ENCODE data around the gene PSME2. TPM values are rescaled to one million over a fixed set of nuclear protein-coding genes. Genes with fewer than 3 reads are reported as not detected.

The PSME2 gene
- total and polyA plus RNA-seq, 2 donors (not counting 3 experiments of a cell fraction or from before 2014, with no cell fraction given), result 66.5 to 126 TPM

- H3K36me3 ChIP-seq (ENCODE audit: control insufficient read depth in 2 of 2, extremely low read depth in 1 of 2, insufficient read depth in 2 of 2, low read length in 2 of 2), result peaks cover 0 to 40% of the 10 kb centered on the region in 2 experiments
- H3K4me3 ChIP-seq (replicated peaks in 1 of 3; ENCODE audit: insufficient read depth in 1 of 3, low read depth in 1 of 3, low read length in 3 of 3), result no peak overlapping the region
- no peaks in the 10 kb centered on the region for H3K9me3 ChIP-seq (replicated peaks; ENCODE audit: control insufficient read depth, insufficient read depth, low read length)
- dilution Hi-C loops (cut with MboI; ENCODE audit: extremely low pct_ligation_motif_present, low sequenced_read_pairs) (no loop called here), intact Hi-C loops (cut with micrococcal nuclease) (no loop called here)
- H3K4me1 ChIP-seq (ENCODE audit: control insufficient read depth, extremely low read depth, insufficient read depth, low read length), result peaks cover 6% of the 10 kb centered on the region
- no peak overlapping the region for H2AFZ ChIP-seq (ENCODE audit: low read depth, low read length)
- no peaks in the 10 kb centered on the region for H4K20me1 ChIP-seq (replicated peaks; ENCODE audit: control insufficient read depth, extremely low read depth, insufficient read depth, low read length)
- TF ChIP-seq GATA2 (IDR thresholded peaks at IDR 0.05; ENCODE audit: insufficient read depth, insufficient read length, low read depth, low read length) (no peak), FOS (IDR thresholded peaks at IDR 0.05; ENCODE audit: borderline replicate concordance, insufficient read depth, low read length) (no peak), POLR2A (IDR thresholded peaks at IDR 0.05; ENCODE audit: low read depth, low read length) (no peak), EZH2 (IDR thresholded peaks at IDR 0.05; ENCODE audit: borderline replicate concordance, low read depth, low read length, severe bottlenecking) (no peak), CTCF (IDR thresholded peaks at IDR 0.05; ENCODE audit: extremely low read depth in 1 of 2, insufficient read depth in 1 of 2, low read depth in 1 of 2, low read length in 2 of 2) (no peak), MYC (IDR thresholded peaks at IDR 0.05; ENCODE audit: low read depth, low read length) (no peak), POLR2AphosphoS5 (IDR thresholded peaks at IDR 0.05; ENCODE audit: insufficient read depth, low read depth, low read length) (no peak), JUN (IDR thresholded peaks at IDR 0.05; ENCODE audit: borderline replicate concordance, insufficient read depth, insufficient read length, low read depth) (no peak)
- TF ChIP-seq, protein P1, sequence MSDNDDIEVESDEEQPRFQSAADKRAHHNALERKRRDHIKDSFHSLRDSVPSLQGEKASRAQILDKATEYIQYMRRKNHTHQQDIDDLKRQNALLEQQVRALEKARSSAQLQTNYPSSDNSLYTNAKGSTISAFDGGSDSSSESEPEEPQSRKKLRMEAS (IDR thresholded peaks at IDR 0.05; ENCODE audit: insufficient read depth, insufficient read length), result no peak
- DNase-seq (ENCODE audit: low read depth, low spot score), result no peak
- H3K27ac ChIP-seq (ENCODE audit: insufficient read depth, low read depth, low read length), result no peak overlapping the region
- CTCF ChIA-PET, result interaction anchor here (1.9 kb wide), 1 partner anchor 114 kb away, joined by 7 read pairs; no protein-coding TSS in a partner anchor
- POLR2A ChIA-PET, result no interaction called here
- H3K27me3 ChIP-seq (ENCODE audit: control insufficient read depth in 2 of 2, insufficient read depth in 2 of 2, low read length in 2 of 2), result no peaks in the 10 kb centered on the region
- H3K4me2 ChIP-seq (ENCODE audit: insufficient read depth, low read length), result no peak overlapping the region
- FAIRE-seq, result no peak
- H3K79me2 ChIP-seq (ENCODE audit: control insufficient read depth, insufficient read depth, low read length), result peaks cover 5% of the 10 kb centered on the region
- BruUV-seq (replicated peaks), result no TSS peak
- H3K9ac ChIP-seq (replicated peaks; ENCODE audit: extremely low read depth, insufficient read depth, low read length), result no peak overlapping the region
- no peaks in the 10 kb centered on the region for H3K9me1 ChIP-seq (replicated peaks; ENCODE audit: control insufficient read depth, extremely low read depth, insufficient read depth, low read length)
These were observed 36.6 kb upstream of the PSME2 start for GRCh38 chr14:24183014-24183481.
